ENCODE measurements around the gene PIKFYVE.

The PIKFYVE gene

GRCh38 chr2:208278549-208278948 lies 12.5 kb downstream of the PIKFYVE start:
- no CpG with 5 or more reads among the region's 2 CpGs for WGBS, 2 donors (ENCODE audit: extremely low coverage in 2 of 2, insufficient read length in 2 of 2, insufficient replicate concordance in 1 of 2)

GRCh38 chr2:208279236-208279635 lies 13.2 kb downstream of the PIKFYVE start:
- H2BK120ac ChIP-seq (ENCODE audit: low read depth, low read length) = no peak overlapping the region
- H2AK5ac ChIP-seq (ENCODE audit: low read depth, low read length) = no peak overlapping the region
- H4K8ac ChIP-seq (ENCODE audit: low read depth, low read length) = no peak overlapping the region
- H3K18ac ChIP-seq (ENCODE audit: low read length) = no peak overlapping the region
- no peak overlapping the region for H3K23ac ChIP-seq (ENCODE audit: low read depth, low read length, poor library complexity)
- no peak overlapping the region for H3K27ac ChIP-seq (replicated peaks; ENCODE audit: low read length)
- no peak overlapping the region for H3K4me2 ChIP-seq (ENCODE audit: insufficient read depth, low read length, poor library complexity, severe bottlenecking)
- peaks cover 3% of the 10 kb centered on the region for H3K79me1 ChIP-seq (ENCODE audit: low read depth, low read length)
- no peak overlapping the region for H3K9ac ChIP-seq (ENCODE audit: low read depth, low read length, poor library complexity)
- no peak overlapping the region for H3K4ac ChIP-seq (ENCODE audit: low read length)
- no peaks in the 10 kb centered on the region for H3K4me1 ChIP-seq (ENCODE audit: control insufficient read depth in 2 of 2, insufficient read depth in 1 of 2, low read depth in 1 of 2, low read length in 2 of 2)
- DNase-seq (ENCODE audit: low spot score) = no peak
- no peaks in the 10 kb centered on the region for H3K27me3 ChIP-seq (ENCODE audit: control insufficient read depth in 3 of 3, insufficient read depth in 3 of 3, low read depth in 1 of 3, low read length in 3 of 3)
- H2BK12ac ChIP-seq (ENCODE audit: low read length) = no peak overlapping the region
- peaks cover 0 to 18% of the 10 kb centered on the region in 2 donors for H3K9me3 ChIP-seq (replicated peaks in 1 of 2; ENCODE audit: control insufficient read depth in 2 of 2, insufficient read depth in 1 of 2, low read depth in 1 of 2, low read length in 2 of 2)
- WGBS, 2 donors (ENCODE audit: extremely low coverage in 2 of 2, insufficient read length in 2 of 2, insufficient replicate concordance in 1 of 2) = no CpG with 5 or more reads among the region's 2 CpGs
- H3K4me3 ChIP-seq (ENCODE audit: low read length in 2 of 2) = no peak overlapping the region
- no peak overlapping the region for H2BK5ac ChIP-seq (ENCODE audit: low read length)
- no peak overlapping the region for H2AFZ ChIP-seq (ENCODE audit: low read length)
- H3K36me3 ChIP-seq (replicated peaks in 1 of 2; ENCODE audit: control insufficient read depth in 2 of 2, insufficient read depth in 2 of 2, low read length in 2 of 2) = peaks cover 18 to 98% of the 10 kb centered on the region in 2 donors
- H2BK15ac ChIP-seq (ENCODE audit: low read length) = no peak overlapping the region
- H4K91ac ChIP-seq (ENCODE audit: low read depth, low read length, poor library complexity) = no peak overlapping the region
- no peak overlapping the region for H3K14ac ChIP-seq (ENCODE audit: low read length)

More at GRCh38 chr2:208278549-208278948, 12.5 kb downstream of the PIKFYVE start:
- H2BK5ac ChIP-seq (ENCODE audit: low read length) = no peak overlapping the region
- H2AFZ ChIP-seq (ENCODE audit: low read length) = no peak overlapping the region
- H2BK12ac ChIP-seq (ENCODE audit: low read length) = no peak overlapping the region
- DNase-seq (ENCODE audit: low spot score) = no peak
- H3K79me1 ChIP-seq (ENCODE audit: low read depth, low read length) = peaks cover 4% of the 10 kb centered on the region
- no peak overlapping the region for H3K14ac ChIP-seq (ENCODE audit: low read length)
- no peak overlapping the region for H3K18ac ChIP-seq (ENCODE audit: low read length)
- H3K9ac ChIP-seq (ENCODE audit: low read depth, low read length, poor library complexity) = no peak overlapping the region
- H4K91ac ChIP-seq (ENCODE audit: low read depth, low read length, poor library complexity) = no peak overlapping the region
- no peak overlapping the region for H4K8ac ChIP-seq (ENCODE audit: low read depth, low read length)
- H3K4me3 ChIP-seq (ENCODE audit: low read length in 2 of 2) = no peak overlapping the region
- H3K9me3 ChIP-seq (replicated peaks in 1 of 2; ENCODE audit: control insufficient read depth in 2 of 2, insufficient read depth in 1 of 2, low read depth in 1 of 2, low read length in 2 of 2) = peaks cover 0 to 18% of the 10 kb centered on the region in 2 donors
- no peaks in the 10 kb centered on the region for H3K4me1 ChIP-seq (ENCODE audit: control insufficient read depth in 2 of 2, insufficient read depth in 1 of 2, low read depth in 1 of 2, low read length in 2 of 2)
- H3K23ac ChIP-seq (ENCODE audit: low read depth, low read length, poor library complexity) = no peak overlapping the region
- no peak overlapping the region for H2AK5ac ChIP-seq (ENCODE audit: low read depth, low read length)
- H3K27me3 ChIP-seq (ENCODE audit: control insufficient read depth in 3 of 3, insufficient read depth in 3 of 3, low read depth in 1 of 3, low read length in 3 of 3) = no peaks in the 10 kb centered on the region
- no peak overlapping the region for H3K4me2 ChIP-seq (ENCODE audit: insufficient read depth, low read length, poor library complexity, severe bottlenecking)
- no peak overlapping the region for H3K27ac ChIP-seq (replicated peaks; ENCODE audit: low read length)
- peaks cover 21 to 100% of the 10 kb centered on the region in 2 donors for H3K36me3 ChIP-seq (replicated peaks in 1 of 2; ENCODE audit: control insufficient read depth in 2 of 2, insufficient read depth in 2 of 2, low read length in 2 of 2)
- no peak overlapping the region for H2BK120ac ChIP-seq (ENCODE audit: low read depth, low read length)
- no peak overlapping the region for H3K4ac ChIP-seq (ENCODE audit: low read length)
- H2BK15ac ChIP-seq (ENCODE audit: low read length) = no peak overlapping the region

GRCh38 chr2:208280234-208280633 lies 14.2 kb downstream of the PIKFYVE start:
- DNase-seq (ENCODE audit: low spot score) = no peak
- Histone ChIP-seq H2AFZ (ENCODE audit: low read length) (no peak overlapping the region), H3K36me3 (replicated peaks in 1 of 2; ENCODE audit: control insufficient read depth in 2 of 2, insufficient read depth in 2 of 2, low read length in 2 of 2) (peaks cover 15 to 96% of the 10 kb centered on the region in 2 donors), H2BK15ac (ENCODE audit: low read length) (no peak overlapping the region), H3K9me3 (replicated peaks in 1 of 2; ENCODE audit: control insufficient read depth in 2 of 2, insufficient read depth in 1 of 2, low read depth in 1 of 2, low read length in 2 of 2) (peaks cover 0 to 18% of the 10 kb centered on the region in 2 donors), H2BK5ac (ENCODE audit: low read length) (no peak overlapping the region), H3K4me1 (ENCODE audit: control insufficient read depth in 2 of 2, insufficient read depth in 1 of 2, low read depth in 1 of 2, low read length in 2 of 2) (no peaks in the 10 kb centered on the region), H4K91ac (ENCODE audit: low read depth, low read length, poor library complexity) (no peak overlapping the region), H3K18ac (ENCODE audit: low read length) (no peak overlapping the region), H2BK120ac (ENCODE audit: low read depth, low read length) (no peak overlapping the region), H2BK12ac (ENCODE audit: low read length) (no peak overlapping the region), H3K23ac (ENCODE audit: low read depth, low read length, poor library complexity) (no peak overlapping the region), H3K4me2 (ENCODE audit: insufficient read depth, low read length, poor library complexity, severe bottlenecking) (no peak overlapping the region), H3K4ac (ENCODE audit: low read length) (no peak overlapping the region), H3K27ac (replicated peaks; ENCODE audit: low read length) (no peak overlapping the region), H4K8ac (ENCODE audit: low read depth, low read length) (no peak overlapping the region), H3K9ac (ENCODE audit: low read depth, low read length, poor library complexity) (no peak overlapping the region), H2AK5ac (ENCODE audit: low read depth, low read length) (no peak overlapping the region), H3K27me3 (ENCODE audit: control insufficient read depth in 3 of 3, insufficient read depth in 3 of 3, low read depth in 1 of 3, low read length in 3 of 3) (no peaks in the 10 kb centered on the region), H3K79me1 (ENCODE audit: low read depth, low read length) (peaks cover 3% of the 10 kb centered on the region), H3K4me3 (ENCODE audit: low read length in 2 of 2) (no peak overlapping the region), H3K14ac (ENCODE audit: low read length) (no peak overlapping the region)
- no CpG with 5 or more reads among the region's 2 CpGs for WGBS, 2 donors (ENCODE audit: extremely low coverage in 2 of 2, insufficient read length in 2 of 2, insufficient replicate concordance in 1 of 2)

GRCh38 chr2:208280933-208281332 lies 14.9 kb downstream of the PIKFYVE start:
- no peak overlapping the region for H2BK12ac ChIP-seq (ENCODE audit: low read length)
- H3K27ac ChIP-seq (replicated peaks; ENCODE audit: low read length) = no peak overlapping the region
- no CpG with 5 or more reads among the region's 3 CpGs for WGBS, 2 donors (ENCODE audit: extremely low coverage in 2 of 2, insufficient read length in 2 of 2, insufficient replicate concordance in 1 of 2)
- H3K23ac ChIP-seq (ENCODE audit: low read depth, low read length, poor library complexity) = no peak overlapping the region
- H3K18ac ChIP-seq (ENCODE audit: low read length) = no peak overlapping the region
- no peaks in the 10 kb centered on the region for H3K27me3 ChIP-seq (ENCODE audit: control insufficient read depth in 3 of 3, insufficient read depth in 3 of 3, low read depth in 1 of 3, low read length in 3 of 3)
- no peak overlapping the region for H3K14ac ChIP-seq (ENCODE audit: low read length)
- no peak overlapping the region for H3K4ac ChIP-seq (ENCODE audit: low read length)
- H2AK5ac ChIP-seq (ENCODE audit: low read depth, low read length) = no peak overlapping the region
- no peaks in the 10 kb centered on the region for H3K4me1 ChIP-seq (ENCODE audit: control insufficient read depth in 2 of 2, insufficient read depth in 1 of 2, low read depth in 1 of 2, low read length in 2 of 2)
- H3K9me3 ChIP-seq (replicated peaks in 1 of 2; ENCODE audit: control insufficient read depth in 2 of 2, insufficient read depth in 1 of 2, low read depth in 1 of 2, low read length in 2 of 2) = peaks cover 0 to 18% of the 10 kb centered on the region in 2 donors
- no peak overlapping the region for H2BK15ac ChIP-seq (ENCODE audit: low read length)
- no peak overlapping the region for H3K4me2 ChIP-seq (ENCODE audit: insufficient read depth, low read length, poor library complexity, severe bottlenecking)
- H3K4me3 ChIP-seq (ENCODE audit: low read length in 2 of 2) = no peak overlapping the region
- H2BK120ac ChIP-seq (ENCODE audit: low read depth, low read length) = no peak overlapping the region
- H2AFZ ChIP-seq (ENCODE audit: low read length) = no peak overlapping the region
- H2BK5ac ChIP-seq (ENCODE audit: low read length) = no peak overlapping the region
- peaks cover 3% of the 10 kb centered on the region for H3K79me1 ChIP-seq (ENCODE audit: low read depth, low read length)
- peaks cover 15 to 96% of the 10 kb centered on the region in 2 donors for H3K36me3 ChIP-seq (replicated peaks in 1 of 2; ENCODE audit: control insufficient read depth in 2 of 2, insufficient read depth in 2 of 2, low read length in 2 of 2)
- H3K9ac ChIP-seq (ENCODE audit: low read depth, low read length, poor library complexity) = no peak overlapping the region
- DNase-seq (ENCODE audit: low spot score) = no peak
- H4K91ac ChIP-seq (ENCODE audit: low read depth, low read length, poor library complexity) = no peak overlapping the region
- no peak overlapping the region for H4K8ac ChIP-seq (ENCODE audit: low read depth, low read length)
